Putamen (tissue), 1 donor: ENCODE results near the gene TRIM3.

Experiments
- DNase-seq: peaks from one replicate; pipeline ENCODE4 v3.0.0-alpha.2; 2016; ENCODE audit warnings: low spot score

Gene TRIM3

DNA sequence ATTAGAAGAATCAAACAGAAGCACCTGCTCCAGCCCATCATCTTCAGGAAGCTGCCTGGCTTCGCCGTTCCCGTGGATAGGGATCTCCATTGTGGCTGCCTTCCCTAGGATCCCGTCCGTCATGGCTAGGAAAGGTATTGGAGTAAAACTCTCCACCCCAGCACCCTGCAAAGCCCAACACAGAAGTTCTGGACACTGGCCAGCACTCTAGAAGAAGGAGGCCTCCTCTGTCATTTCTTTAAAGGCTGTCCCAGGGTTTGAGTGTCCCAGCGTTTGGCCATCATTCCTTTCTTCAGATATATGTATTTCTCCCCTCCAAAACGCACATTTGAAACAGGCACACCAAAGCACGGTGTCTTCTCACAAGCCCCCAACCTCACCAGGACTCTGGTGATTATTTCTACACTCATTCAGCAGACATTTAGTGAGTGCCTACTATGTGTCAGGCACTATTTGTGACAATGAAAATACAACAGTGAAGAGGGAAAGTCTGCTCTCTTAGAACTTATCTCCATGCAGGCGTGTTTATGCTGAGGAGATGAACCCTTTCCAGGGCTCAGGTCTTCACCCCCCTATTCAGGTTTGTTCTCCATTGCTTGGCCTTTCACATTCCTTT, 6.7 kb upstream of the TRIM3 start:
- DNase-seq, result no peak

GRCh38 chr11:6476571-6476970, 2.8 kb upstream of the TRIM3 start:
- no peak for DNase-seq

DNA sequence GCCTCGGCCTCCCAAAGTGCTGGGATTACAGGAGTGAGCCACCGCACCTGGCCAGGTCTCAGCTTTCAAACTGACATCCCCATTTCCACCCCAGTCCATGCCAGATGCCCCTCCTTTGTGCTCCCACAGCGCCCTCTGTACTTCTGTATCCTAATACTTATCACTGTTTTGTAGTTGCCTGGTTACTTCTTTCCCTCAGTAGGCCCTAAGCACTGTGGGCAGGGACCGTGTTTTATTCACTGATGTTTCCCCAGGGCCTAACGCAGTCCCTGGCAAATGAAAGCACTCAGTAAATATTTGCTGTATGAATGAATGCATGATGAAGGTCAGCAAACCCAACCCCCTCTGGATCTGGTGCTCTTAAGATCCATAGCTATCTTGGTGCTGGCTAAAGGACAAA, 2.2 kb upstream of the TRIM3 start:
- no peak for DNase-seq

DNA sequence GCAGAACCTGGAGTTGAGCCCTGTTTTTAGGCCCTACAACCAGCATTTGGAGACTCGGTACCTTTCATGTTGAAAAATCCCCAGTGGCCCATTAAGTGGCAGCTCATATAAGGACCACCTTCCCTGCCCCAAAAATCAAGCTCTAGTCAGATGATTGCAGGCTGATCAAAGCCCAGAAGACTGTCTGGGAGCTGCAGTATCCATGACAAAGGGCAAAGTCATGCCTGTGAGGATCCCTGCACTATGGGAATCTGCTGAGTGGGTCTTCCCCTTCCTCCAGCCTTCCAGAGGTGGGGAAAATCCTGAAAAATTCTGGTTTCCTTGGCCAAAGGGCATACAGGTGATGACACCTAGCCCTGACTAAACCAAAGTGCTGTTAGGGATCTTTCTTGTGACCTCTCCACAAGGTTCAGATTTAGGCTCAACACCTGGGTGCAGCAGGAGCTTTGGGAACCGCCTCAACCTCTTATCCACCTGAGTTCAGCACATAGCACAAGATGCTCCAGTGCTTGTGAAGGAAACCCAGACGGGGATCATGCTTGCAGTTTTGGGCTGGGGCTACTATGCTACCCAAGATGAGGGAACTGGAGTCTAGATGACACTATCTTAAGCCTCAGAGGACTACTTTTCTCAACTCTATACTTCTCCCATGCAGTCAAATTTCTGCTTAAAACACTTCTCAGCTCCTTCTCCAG, 1.2 kb upstream of the TRIM3 start:
- no peak for DNase-seq

DNA sequence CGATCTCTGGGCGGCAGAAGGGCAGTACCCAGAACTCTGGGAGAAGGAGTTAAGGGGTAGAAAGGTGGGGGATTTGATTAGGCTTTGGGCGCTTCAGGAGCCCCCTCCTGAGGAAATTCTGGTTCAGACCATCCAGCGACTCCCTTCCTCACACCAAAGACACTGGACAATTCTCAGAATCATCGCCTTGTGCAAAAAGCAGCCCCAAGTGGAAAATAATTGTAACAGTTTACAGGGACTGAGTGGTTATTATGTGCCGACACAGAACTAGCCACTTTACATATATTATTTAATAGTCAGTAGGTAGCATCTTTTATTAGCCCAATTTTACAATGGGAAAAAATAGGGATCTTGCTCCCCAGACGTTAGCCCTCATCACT, 662 bp upstream of the TRIM3 start:
- no peak for DNase-seq

GRCh38 chr11:6472934-6473333, 807 bp downstream of the TRIM3 start:
- DNase-seq, result no peak

DNA sequence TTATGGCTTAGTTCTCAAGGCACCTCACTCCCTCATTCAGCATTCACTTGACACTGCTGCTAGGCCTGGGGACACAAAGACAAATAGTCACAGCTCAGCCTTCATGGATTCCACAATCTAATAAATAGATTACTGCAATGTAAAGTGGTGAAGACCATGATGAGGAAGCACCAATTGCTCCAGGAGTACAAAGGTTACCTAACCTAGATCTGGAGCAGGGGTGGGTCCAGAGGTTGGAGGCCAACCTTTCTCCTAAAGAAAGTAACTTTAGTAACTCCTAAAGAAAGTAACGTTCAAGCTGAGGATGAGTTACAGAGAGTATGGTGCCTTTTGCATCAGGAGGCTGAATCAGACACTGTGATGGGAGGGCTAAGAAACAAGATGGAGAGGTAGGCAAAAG, 4.1 kb downstream of the TRIM3 start:
- no peak for DNase-seq

GRCh38 chr11:6468712-6469495, 4.8 kb downstream of the TRIM3 start:
- peak; percentile 91 for DNase-seq

DNA sequence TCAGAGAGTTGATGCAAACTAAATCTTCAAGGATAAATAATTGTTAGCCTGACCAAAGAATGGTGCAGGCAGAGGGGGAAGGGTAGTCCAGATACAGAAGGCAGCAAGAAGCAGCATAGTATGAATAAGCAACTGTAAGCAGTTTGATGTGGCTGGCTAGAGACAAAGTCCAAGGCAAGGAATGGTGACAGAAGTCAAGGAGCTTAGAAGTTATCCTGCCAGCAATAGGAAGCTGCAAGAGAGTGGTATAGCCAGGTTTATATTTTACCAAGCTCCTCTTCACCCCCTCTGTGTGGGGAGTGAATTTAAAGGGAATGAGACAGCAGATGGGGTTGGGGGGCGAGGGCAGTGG, 14.7 kb downstream of the TRIM3 start:
- no peak for DNase-seq

- no peak for DNase-seq
Measured at GRCh38 chr11:6458352-6459098, 15.2 kb downstream of the TRIM3 start.

- no peak for DNase-seq
Measured at GRCh38 chr11:6457581-6458320, 16.0 kb downstream of the TRIM3 start.

DNA sequence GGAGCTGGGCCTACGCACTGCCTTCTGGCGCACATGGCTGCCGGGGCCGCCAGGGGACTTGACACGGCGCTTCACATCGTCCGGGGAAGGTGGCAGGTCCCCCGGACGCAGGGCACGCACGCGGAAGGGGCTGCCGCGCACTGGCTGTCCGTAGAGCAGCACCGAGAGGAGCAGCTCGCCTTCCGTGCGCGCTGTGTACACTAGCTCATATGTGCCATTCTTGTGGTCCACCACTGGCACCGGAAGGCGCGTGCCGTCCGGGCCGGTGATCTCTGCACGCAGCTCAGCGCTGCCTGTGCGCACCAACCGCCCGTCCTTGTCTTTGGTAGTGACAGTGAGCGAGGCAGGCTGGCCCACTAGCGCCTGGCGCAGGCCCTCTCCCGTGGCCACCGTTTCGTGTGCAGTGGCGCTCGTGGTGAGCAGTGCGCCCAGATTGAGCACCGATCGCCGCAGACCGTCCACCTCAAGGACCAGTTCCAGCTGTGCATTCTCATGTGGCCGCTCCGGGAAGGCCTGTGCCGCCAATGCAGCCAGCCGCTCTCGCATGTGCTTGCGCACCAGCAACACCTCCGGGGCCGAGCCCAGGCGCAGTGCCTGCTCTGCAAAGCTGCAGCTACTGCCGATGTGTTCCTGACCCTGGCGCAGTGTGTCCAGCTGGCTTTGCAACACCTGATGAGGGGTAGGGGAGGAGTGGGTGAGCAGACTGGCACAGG, 17.2 kb downstream of the TRIM3 start:
- no peak for DNase-seq

GRCh38 chr11:6455070-6455469, 18.7 kb downstream of the TRIM3 start:
- no peak for DNase-seq

GRCh38 chr11:6453152-6453551, 20.6 kb downstream of the TRIM3 start:
- no peak for DNase-seq

- no peak for DNase-seq
Measured at GRCh38 chr11:6452219-6452618, 21.5 kb downstream of the TRIM3 start.

DNA sequence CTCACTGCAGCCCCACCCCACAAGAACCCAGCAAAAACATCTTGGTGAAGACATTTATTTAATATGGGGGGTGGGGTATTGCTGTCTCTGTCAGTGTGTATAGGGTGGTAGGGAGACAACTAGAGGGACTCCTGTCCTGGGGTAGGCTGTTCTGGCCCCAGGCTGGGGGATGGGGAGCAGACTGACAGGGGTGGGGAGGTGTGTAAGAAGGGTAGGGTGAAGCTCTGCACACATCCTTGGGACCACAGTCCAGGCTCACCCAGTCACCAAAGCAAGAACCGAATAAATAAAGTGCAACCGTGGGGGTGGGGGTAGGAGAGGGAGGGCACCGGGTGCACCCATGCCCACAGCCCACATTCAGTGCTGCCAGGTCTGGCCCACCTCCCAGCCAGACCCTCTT, 25.2 kb downstream of the TRIM3 start:
- no peak for DNase-seq

DNA sequence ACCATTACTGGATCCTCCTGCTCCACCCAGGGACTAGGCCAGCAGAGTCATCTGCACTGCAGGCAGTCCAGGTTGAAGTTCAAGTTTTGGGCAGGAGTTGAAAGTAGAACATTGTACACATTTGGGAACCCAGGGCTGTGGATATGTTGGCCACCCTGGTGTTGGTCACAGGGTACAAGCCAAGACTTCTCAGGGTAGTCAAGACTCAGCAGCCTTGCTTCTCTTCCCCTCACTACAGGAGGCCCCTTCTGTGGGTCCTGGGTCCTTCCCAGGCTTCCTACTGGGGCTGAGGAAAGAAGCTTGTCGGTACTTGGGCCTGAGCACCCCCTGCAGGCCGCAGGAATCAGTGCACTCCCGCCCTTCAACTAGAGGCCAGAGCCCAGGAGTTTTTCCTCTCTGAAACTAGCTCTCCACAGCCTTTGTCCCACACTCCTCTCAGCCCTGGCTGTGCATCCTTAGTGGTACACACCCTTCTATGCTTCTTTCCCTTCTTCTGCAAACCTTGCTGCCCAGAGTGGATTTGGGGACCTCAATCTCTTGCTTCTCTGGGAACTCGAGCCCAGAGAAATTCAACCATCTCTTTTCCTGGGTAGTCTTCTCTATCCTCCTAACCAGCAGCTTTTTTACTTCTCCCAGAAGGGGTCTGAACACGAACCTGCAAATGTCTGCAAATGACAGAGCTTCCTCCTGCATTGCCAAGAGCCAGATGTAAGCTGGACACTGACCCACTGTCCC, 30.3 kb downstream of the TRIM3 start:
- DNase-seq, result peak; percentile 75

DNA sequence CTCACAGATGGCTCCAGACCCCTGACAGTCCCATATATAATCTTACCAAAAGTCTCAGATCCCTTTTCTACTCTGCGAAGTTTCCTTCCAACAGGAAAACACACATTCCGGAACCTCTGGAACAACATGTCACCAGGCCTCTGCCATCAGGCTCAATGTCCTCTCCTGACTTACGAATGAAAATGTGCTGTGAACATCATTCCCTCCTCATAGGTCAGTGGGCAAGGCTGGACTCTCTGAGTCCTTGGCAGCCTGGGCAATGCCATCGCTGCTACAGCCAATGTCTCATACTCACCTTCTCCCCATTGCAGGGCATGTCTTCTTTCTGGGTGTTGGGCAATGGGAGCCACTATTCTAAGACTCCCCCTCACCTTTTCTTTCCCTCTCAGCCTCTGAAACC, 31.3 kb downstream of the TRIM3 start:
- DNase-seq, result no peak

GRCh38 chr11:6440906-6441358, 32.8 kb downstream of the TRIM3 start, which contains the start of gene HPX:
HPX (minus strand) TSS chr11:6440987; CDS start chr11:6440963, 24 bp downstream.
- no peak for DNase-seq

DNA sequence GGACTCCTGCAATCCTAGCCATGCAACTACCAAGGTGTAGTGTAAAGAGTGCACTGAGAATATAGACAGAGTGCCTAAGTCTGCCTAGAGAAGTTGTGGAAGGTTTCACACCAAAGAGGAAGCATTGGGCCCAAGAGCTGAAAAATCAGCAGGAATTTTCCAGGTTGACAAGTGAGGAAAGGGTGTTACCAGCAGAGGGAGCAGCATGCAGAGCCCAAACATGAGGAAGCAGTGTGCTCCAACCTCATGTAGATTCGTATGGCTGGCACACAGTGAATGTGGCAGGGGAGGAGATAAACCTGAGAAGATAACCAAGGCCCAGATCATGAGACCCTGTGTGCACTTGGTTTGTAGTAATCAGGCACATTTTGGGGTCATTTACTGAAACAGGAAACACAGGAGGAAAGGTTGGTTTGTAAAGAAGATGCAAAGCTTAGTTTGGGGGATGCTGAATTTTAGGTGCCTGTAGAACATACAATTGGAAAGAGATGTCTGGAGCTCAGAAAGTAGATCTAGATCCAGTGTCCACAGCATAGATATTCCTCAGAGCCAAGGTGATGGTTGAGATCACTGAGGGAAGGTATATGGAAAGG, 34.7 kb downstream of the TRIM3 start:
- peak; percentile 59 for DNase-seq
